Measurements from ENCODE around the gene CDC14B. TPM values are rescaled to one million over a fixed set of nuclear protein-coding genes. Genes with fewer than 3 reads are reported as not detected.

The CDC14B gene
- total RNA-seq, 4 donors from 2014 or later, result 5.8 to 10.9 (median 8.0) TPM

DNA sequence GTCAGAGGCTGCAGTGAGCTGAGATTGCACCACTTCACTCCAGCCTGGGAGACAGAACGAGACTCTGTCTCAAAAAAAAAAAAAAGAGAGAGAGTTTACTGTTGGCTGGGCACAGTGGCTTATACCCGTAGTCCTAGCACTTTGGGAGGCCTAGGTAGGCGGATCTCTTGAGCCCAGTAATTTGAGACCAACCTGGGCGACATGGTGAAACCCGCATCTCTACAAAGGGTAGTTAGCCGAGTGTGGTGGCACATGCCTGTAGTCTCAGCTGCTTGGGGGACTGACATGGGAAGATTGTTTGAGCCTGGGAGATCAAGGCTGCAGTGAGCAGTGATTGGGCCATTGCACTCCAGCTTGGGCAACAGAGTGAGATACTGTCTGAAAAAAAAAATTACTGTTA lies 157.1 kb downstream of the CDC14B start:
- intact Hi-C loops (cut with DNase I; ENCODE audit: low total_unique reads), result no loop called here
- no peak for DNase-seq (ENCODE audit: low spot score in 2 of 2)
- TF ChIP-seq POLR2A (IDR thresholded peaks at IDR 0.05), result no peak
- TF ChIP-seq, protein P1, sequence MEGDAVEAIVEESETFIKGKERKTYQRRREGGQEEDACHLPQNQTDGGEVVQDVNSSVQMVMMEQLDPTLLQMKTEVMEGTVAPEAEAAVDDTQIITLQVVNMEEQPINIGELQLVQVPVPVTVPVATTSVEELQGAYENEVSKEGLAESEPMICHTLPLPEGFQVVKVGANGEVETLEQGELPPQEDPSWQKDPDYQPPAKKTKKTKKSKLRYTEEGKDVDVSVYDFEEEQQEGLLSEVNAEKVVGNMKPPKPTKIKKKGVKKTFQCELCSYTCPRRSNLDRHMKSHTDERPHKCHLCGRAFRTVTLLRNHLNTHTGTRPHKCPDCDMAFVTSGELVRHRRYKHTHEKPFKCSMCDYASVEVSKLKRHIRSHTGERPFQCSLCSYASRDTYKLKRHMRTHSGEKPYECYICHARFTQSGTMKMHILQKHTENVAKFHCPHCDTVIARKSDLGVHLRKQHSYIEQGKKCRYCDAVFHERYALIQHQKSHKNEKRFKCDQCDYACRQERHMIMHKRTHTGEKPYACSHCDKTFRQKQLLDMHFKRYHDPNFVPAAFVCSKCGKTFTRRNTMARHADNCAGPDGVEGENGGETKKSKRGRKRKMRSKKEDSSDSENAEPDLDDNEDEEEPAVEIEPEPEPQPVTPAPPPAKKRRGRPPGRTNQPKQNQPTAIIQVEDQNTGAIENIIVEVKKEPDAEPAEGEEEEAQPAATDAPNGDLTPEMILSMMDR (IDR thresholded peaks at IDR 0.05), result no peak
- WGBS, 2 donors, result 93 to 95% methylated on average over 6 of the region's 6 CpGs
- no peak overlapping the region for H3K4me3 ChIP-seq (ENCODE audit: low read depth, poor library complexity, severe bottlenecking)

DNA sequence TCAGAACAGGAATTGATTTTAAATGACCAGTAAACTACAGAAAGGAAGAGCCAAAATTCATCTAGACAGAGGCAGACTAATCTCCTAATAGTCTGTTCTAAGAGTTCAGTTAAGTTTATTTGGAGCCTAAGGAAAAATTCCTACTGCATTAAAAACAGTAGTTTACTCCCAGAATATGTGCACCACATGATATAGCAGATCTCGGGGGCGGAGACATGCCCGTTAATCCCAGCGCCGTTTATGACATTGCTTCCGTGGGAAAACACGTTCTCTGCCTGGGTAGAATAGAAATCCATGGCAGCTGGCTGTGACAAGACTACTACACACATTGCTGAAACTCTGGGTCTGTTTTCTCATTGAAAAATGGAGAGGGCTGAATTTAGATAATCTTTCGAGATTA lies 158.3 kb downstream of the CDC14B start:
- TF ChIP-seq POLR2A (IDR thresholded peaks at IDR 0.05), result no peak
- TF ChIP-seq, protein P1 (IDR thresholded peaks at IDR 0.05), result no peak
- intact Hi-C loops (cut with DNase I; ENCODE audit: low total_unique reads), result no loop called here
- 72 to 73% methylated on average over 8 of the region's 8 CpGs for WGBS, 2 donors
- no peak for DNase-seq (ENCODE audit: low spot score in 2 of 2)
- no peak overlapping the region for H3K4me3 ChIP-seq (ENCODE audit: low read depth, poor library complexity, severe bottlenecking)

DNA sequence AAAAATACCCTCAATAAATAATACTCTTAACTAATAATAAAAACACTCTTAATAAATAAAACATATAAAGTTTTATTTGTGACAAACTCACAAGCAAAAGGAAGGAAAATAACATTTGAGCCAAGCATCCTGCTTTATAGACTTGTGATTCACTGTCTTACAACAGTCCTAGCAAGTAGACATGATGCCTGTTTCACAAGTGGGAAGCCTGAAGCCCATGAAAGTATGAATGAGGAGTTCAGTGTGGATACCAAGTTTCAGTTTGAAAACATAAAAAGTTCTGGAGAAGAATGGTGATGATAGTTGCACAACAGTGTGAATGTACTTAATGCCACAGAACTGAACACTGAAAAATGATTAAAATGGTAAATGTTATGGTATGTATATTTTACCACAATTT lies 158.8 kb downstream of the CDC14B start:
- intact Hi-C loops (cut with DNase I; ENCODE audit: low total_unique reads), result no loop called here
- no peak for DNase-seq (ENCODE audit: low spot score in 2 of 2)
- H3K4me3 ChIP-seq (ENCODE audit: low read depth, poor library complexity, severe bottlenecking), result no peak overlapping the region
- no peak for TF ChIP-seq POLR2A (IDR thresholded peaks at IDR 0.05)
- TF ChIP-seq, protein P1 (IDR thresholded peaks at IDR 0.05), result no peak

GRCh38 chr9:96460470-96460869 lies 159.2 kb downstream of the CDC14B start:
- DNase-seq (ENCODE audit: low spot score in 2 of 2), result peak in 1 of 2 donors; percentile 26
- WGBS, 2 donors, result 55 to 65% methylated on average over 5 of the region's 5 CpGs
- intact Hi-C loops (cut with DNase I; ENCODE audit: low total_unique reads), result no loop called here
- no peak overlapping the region for H3K4me3 ChIP-seq (ENCODE audit: low read depth, poor library complexity, severe bottlenecking)
- TF ChIP-seq, protein P1 (IDR thresholded peaks at IDR 0.05), result no peak
- no peak for TF ChIP-seq POLR2A (IDR thresholded peaks at IDR 0.05)

DNA sequence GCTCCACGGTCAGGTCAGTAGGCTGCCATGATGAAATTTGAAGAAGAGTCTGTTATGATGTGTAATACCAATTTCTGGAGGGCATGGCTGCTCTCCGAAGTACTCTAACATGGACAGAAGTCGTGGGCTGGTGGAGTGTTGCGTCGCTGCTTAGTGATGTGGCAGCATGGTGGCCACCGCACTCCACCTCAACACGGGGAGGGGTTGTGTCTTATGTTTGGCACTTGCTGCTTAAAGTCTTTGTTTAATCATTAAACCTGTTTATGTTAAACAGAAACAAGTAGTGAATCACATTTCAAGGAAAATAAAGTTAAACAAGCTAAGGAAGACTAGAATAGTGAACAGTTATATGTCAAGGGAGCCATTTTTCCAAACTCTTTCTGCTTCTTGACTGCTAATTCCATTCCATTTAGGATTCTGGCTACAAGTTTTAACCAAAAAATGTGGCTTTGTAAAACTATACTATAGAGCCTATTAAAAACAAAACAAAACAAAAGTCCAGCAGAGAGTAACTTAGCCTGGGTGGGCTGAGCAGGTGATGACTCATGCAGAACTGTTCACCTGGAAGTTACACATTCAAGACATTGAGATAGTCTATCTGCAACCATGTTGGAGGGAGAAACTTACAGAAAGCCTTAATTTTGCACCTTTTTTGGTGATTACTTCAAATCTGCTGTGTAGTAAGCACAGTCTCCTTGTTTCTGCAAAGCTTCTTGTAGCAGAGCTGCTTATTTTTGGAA lies 160.2 kb downstream of the CDC14B start:
- DNase-seq (ENCODE audit: low spot score in 2 of 2), result no peak
- TF ChIP-seq, protein P1 (IDR thresholded peaks at IDR 0.05), result no peak
- TF ChIP-seq POLR2A (IDR thresholded peaks at IDR 0.05), result no peak
- WGBS, 2 donors, result 94 to 100% methylated on average over 7 of the region's 7 CpGs
- intact Hi-C loops (cut with DNase I; ENCODE audit: low total_unique reads), result no loop called here
- H3K4me3 ChIP-seq (ENCODE audit: low read depth, poor library complexity, severe bottlenecking), result no peak overlapping the region

- H3K4me3 ChIP-seq (ENCODE audit: low read depth, poor library complexity, severe bottlenecking), result no peak overlapping the region
- no peak for TF ChIP-seq POLR2A (IDR thresholded peaks at IDR 0.05)
- TF ChIP-seq, protein P1 (IDR thresholded peaks at IDR 0.05), result no peak
- intact Hi-C loops (cut with DNase I; ENCODE audit: low total_unique reads), result no loop called here
- WGBS, 2 donors, result 91 to 94% methylated on average over 8 of the region's 8 CpGs
- no peak for DNase-seq (ENCODE audit: low spot score in 2 of 2)
Observed at GRCh38 chr9:96458226-96458625, 161.4 kb downstream of the CDC14B start.

Measured in lower leg skin (tissue), 4 donors.